HUDEP-2 (cell line): ENCODE measurements around the gene CEP250.

Experiments used
- DNase-seq, 76 experiments: peaks; one replicate each; lab custom pipeline; 2025; ENCODE audit not compliant: unreplicated experiment in 76 of 76; lab: John Stamatoyannopoulos, UW

Gene CEP250

DNA sequence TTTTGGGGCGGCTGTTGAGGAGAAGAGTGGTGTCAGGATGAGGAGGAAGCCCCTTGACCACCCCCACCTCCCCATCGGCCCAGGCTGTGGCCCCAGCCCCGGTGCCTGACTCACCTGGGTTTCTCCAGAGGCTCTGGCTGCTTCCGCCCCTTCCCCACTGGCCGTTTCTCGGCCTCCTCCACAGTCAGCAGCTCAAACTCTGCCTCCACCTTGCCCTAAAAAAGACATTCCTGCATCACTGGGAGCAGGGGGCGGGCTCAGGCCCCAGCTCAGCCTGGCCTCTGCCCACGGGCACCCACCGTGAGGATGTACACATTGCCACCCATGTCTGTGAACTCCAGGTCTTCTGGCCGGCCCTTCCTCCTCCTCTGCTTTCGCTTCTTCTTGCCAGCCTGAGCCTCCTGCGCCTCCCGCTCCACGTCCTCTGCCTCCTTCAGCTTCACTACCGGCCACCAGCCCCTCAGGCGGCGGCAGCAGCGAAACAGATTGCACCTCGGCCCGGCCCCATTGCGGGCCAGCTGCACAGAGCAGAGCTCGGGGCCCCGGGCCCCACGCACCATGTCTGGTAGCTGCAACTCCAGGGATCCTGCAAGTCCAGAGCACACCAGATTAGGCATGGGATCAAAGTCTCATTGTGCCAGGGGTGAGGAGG lies 103.8 kb downstream of the CEP250 start:
- DNase-seq: no peak

GRCh38 chr20:35560105-35560511 lies 104.7 kb downstream of the CEP250 start:
- DNase-seq: no peak

DNA sequence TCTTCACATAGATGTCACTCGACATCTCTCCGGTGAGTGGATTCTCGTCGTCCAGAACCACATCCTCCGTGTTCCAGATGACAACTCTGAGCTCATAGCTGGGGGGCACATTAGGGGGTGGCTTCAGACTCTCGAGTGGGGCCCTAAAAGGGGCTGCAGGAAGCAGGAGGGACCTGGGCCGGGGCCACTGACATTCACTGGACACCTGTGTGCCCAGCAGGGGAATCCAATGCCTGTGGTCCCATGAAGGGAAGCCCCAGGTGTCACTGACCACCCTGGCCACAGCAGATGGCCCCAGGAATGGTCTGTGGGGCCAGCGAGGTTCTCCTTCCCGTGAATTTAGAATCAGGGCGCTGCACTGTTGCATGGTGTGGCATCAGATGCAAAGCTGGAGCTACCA lies 105.1 kb downstream of the CEP250 start:
- DNase-seq: no peak

DNA sequence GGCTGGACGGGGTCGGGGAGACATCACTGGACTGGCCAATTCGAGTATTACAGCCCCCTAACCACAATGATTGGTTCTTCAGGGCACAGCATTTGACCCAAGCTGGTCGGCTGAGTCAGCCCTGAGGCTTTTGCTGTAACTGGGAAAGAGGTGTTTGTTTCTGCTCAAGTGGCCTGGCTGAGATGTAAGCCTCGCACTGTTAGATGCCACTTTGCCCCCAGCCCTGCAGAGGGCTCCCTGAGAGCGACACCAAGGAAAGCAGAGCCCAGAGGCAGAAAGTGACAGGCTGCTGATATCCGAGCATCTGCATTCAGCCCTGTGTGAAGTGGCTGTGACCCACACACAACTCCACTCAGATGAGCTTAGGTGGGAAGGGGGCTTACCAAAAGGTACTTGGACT lies 105.9 kb downstream of the CEP250 start:
- peak in 48 of 76 experiments; percentile 4 to 69 (median 20) for DNase-seq

DNA sequence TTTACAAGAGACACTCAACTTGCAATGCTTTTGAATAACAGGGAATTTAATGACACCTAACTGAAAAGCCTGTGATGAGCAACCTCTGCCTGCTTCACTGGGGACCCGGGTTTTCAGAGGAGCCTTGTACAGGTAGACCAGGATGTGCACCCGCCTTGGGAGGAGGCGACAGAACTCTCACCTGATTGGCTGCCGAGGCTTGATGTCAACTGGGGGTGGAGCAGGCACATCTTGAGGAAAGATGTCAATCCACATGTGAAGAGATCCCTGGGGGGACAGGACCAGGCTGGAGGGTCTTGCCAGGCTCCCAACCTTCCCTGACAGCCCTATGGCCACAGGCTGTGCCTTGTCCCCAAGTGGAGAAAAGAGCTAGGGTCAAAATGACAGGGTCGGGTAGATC lies 106.3 kb downstream of the CEP250 start:
- no peak for DNase-seq

DNA sequence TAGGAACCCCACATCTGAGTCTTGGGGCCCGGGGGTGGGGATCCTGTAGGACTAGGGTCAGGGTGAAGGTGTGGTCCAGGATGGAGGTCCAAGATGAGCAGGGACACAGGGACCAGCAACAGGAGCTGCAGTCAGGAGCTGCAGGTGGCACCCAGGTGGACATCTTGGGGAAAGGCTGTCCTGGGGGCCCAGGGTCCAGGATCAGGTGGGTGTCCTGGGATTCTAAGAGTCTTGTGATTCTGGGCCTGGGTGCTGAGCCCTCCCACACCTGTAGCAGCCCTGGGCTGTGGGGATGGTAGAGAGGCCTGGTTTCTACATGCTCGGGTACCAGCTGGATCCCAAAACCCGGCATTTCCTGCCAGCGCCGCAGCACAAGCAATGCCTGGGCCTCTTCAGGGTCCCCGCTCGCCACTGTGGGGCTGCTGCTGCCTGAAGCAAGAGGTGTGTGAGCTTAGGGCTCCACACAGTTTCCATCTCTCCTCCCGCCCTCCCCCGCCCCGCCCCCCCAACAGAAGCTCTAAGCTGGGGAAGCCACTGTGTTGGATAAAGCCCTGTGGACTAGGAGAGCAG lies 107.2 kb downstream of the CEP250 start:
- DNase-seq: no peak

DNA sequence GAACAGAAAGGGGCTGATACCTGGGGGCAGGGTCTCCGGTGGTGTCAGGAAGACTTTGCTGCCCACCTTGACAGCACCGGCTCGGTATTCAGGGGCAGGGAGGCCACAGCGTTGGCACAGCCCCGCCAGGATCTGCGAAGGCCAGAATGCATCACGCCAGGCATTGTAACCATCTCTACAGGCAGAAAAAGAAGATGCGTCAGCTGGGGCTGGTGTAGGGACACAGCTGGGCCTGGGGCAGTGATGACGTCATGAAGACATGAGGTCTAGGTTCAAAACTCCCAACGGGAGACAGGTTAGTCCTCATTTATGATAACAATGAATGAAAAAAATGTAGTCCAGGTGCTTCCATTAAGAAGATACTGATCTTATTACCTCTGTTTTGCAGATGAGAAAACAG lies 108.4 kb downstream of the CEP250 start:
- DNase-seq: no peak

GRCh38 chr20:35564905-35565304 lies 109.5 kb downstream of the CEP250 start:
- DNase-seq: no peak

GRCh38 chr20:35568645-35569044 lies 113.2 kb downstream of the CEP250 start:
- peak in 11 of 76 experiments; percentile 2 to 25 (median 12) for DNase-seq
